ENCODE results near the gene CPNE7.
"Not testable (repeated sequence)": the region's sequence is repeated elsewhere in the genome, so short reads cannot be mapped to it uniquely, and the experiment has no call there.

CPNE7 gene

GRCh38 chr16:89629827-89630610, 54.5 kb downstream of the CPNE7 start:
- H3K4me1 ChIP-seq (ENCODE audit: control insufficient read depth, insufficient read depth, low read length, unreplicated experiment) = peaks cover 17% of the 10 kb centered on the region

GRCh38 chr16:89633064-89633631, 57.6 kb downstream of the CPNE7 start:
- Histone ChIP-seq H3K27me3 (ENCODE audit: insufficient read depth, low read length) (no peaks in the 10 kb centered on the region), H3K36me3 (ENCODE audit: insufficient read depth, low read length) (no peaks in the 10 kb centered on the region), H2AFZ (ENCODE audit: low read length, unreplicated experiment) (no peak overlapping the region), H3K4me1 (ENCODE audit: control insufficient read depth, insufficient read depth, low read length, unreplicated experiment) (peaks cover 17% of the 10 kb centered on the region), H3K79me2 (ENCODE audit: control insufficient read depth, insufficient read depth, low read length, unreplicated experiment) (no peaks in the 10 kb centered on the region), H3K27ac (ENCODE audit: low read depth, low read length) (peak overlapping the region; percentile 58; the same call in 1 of the 2 replicates), H3K4me3 (ENCODE audit: low read depth, low read length) (peak overlapping the region; percentile 14; the same call in 1 of the 2 replicates)

More at GRCh38 chr16:89629827-89630610, 54.5 kb downstream of the CPNE7 start:
- Histone ChIP-seq H3K36me3 (ENCODE audit: insufficient read depth, low read length) (no peaks in the 10 kb centered on the region), H3K27ac (ENCODE audit: low read depth, low read length) (no peak overlapping the region), H3K79me2 (ENCODE audit: control insufficient read depth, insufficient read depth, low read length, unreplicated experiment) (no peaks in the 10 kb centered on the region), H3K27me3 (ENCODE audit: insufficient read depth, low read length) (no peaks in the 10 kb centered on the region), H2AFZ (ENCODE audit: low read length, unreplicated experiment) (no peak overlapping the region), H3K4me3 (ENCODE audit: low read depth, low read length) (no peak overlapping the region)

- H3K27ac ChIP-seq (ENCODE audit: low read depth, low read length); H3K36me3 ChIP-seq (ENCODE audit: insufficient read depth, low read length); H3K4me3 ChIP-seq (ENCODE audit: low read depth, low read length); H3K27me3 ChIP-seq (ENCODE audit: insufficient read depth, low read length); H2AFZ ChIP-seq (ENCODE audit: low read length, unreplicated experiment); H3K79me2 ChIP-seq (ENCODE audit: control insufficient read depth, insufficient read depth, low read length, unreplicated experiment): not testable (repeated sequence)
- H3K4me1 ChIP-seq (ENCODE audit: control insufficient read depth, insufficient read depth, low read length, unreplicated experiment) = peaks cover 17% of the 10 kb centered on the region
Observed at GRCh38 chr16:89634463-89635385, 59.2 kb downstream of the CPNE7 start.

- H3K79me2 ChIP-seq (ENCODE audit: control insufficient read depth, insufficient read depth, low read length, unreplicated experiment) = no peaks in the 10 kb centered on the region
- no peak overlapping the region for H3K4me3 ChIP-seq (ENCODE audit: low read depth, low read length)
- no peaks in the 10 kb centered on the region for H3K27me3 ChIP-seq (ENCODE audit: insufficient read depth, low read length)
- H3K27ac ChIP-seq (ENCODE audit: low read depth, low read length) = no peak overlapping the region
- H3K4me1 ChIP-seq (ENCODE audit: control insufficient read depth, insufficient read depth, low read length, unreplicated experiment) = peaks cover 20% of the 10 kb centered on the region
- no peak overlapping the region for H2AFZ ChIP-seq (ENCODE audit: low read length, unreplicated experiment)
- H3K36me3 ChIP-seq (ENCODE audit: insufficient read depth, low read length) = no peaks in the 10 kb centered on the region
Observed at GRCh38 chr16:89636663-89637062, 61.1 kb downstream of the CPNE7 start.

GRCh38 chr16:89637379-89637778, 61.8 kb downstream of the CPNE7 start:
- Histone ChIP-seq H3K4me1 (ENCODE audit: control insufficient read depth, insufficient read depth, low read length, unreplicated experiment) (peaks cover 18% of the 10 kb centered on the region), H3K36me3 (ENCODE audit: insufficient read depth, low read length) (no peaks in the 10 kb centered on the region), H3K27me3 (ENCODE audit: insufficient read depth, low read length) (no peaks in the 10 kb centered on the region), H3K27ac (ENCODE audit: low read depth, low read length) (no peak overlapping the region), H3K79me2 (ENCODE audit: control insufficient read depth, insufficient read depth, low read length, unreplicated experiment) (no peaks in the 10 kb centered on the region), H3K4me3 (ENCODE audit: low read depth, low read length) (no peak overlapping the region), H2AFZ (ENCODE audit: low read length, unreplicated experiment) (no peak overlapping the region)

GRCh38 chr16:89638455-89638854, 62.9 kb downstream of the CPNE7 start:
- Histone ChIP-seq H3K79me2 (ENCODE audit: control insufficient read depth, insufficient read depth, low read length, unreplicated experiment) (no peaks in the 10 kb centered on the region), H3K27ac (ENCODE audit: low read depth, low read length) (no peak overlapping the region), H3K4me1 (ENCODE audit: control insufficient read depth, insufficient read depth, low read length, unreplicated experiment) (peaks cover 8% of the 10 kb centered on the region), H3K27me3 (ENCODE audit: insufficient read depth, low read length) (no peaks in the 10 kb centered on the region), H3K4me3 (ENCODE audit: low read depth, low read length) (no peak overlapping the region), H3K36me3 (ENCODE audit: insufficient read depth, low read length) (no peaks in the 10 kb centered on the region), H2AFZ (ENCODE audit: low read length, unreplicated experiment) (no peak overlapping the region)

- no peaks in the 10 kb centered on the region for H3K27me3 ChIP-seq (ENCODE audit: insufficient read depth, low read length)
- H2AFZ ChIP-seq (ENCODE audit: low read length, unreplicated experiment) = no peak overlapping the region
- H3K36me3 ChIP-seq (ENCODE audit: insufficient read depth, low read length) = no peaks in the 10 kb centered on the region
- H3K4me3 ChIP-seq (ENCODE audit: low read depth, low read length) = no peak overlapping the region
- no peak overlapping the region for H3K27ac ChIP-seq (ENCODE audit: low read depth, low read length)
- H3K4me1 ChIP-seq (ENCODE audit: control insufficient read depth, insufficient read depth, low read length, unreplicated experiment) = peaks cover 4% of the 10 kb centered on the region
- no peaks in the 10 kb centered on the region for H3K79me2 ChIP-seq (ENCODE audit: control insufficient read depth, insufficient read depth, low read length, unreplicated experiment)
Observed at GRCh38 chr16:89639385-89639784, 63.8 kb downstream of the CPNE7 start.

- Histone ChIP-seq H3K79me2 (ENCODE audit: control insufficient read depth, insufficient read depth, low read length, unreplicated experiment) (no peaks in the 10 kb centered on the region), H3K4me3 (ENCODE audit: low read depth, low read length) (no peak overlapping the region), H3K4me1 (ENCODE audit: control insufficient read depth, insufficient read depth, low read length, unreplicated experiment) (peaks cover 4% of the 10 kb centered on the region), H3K36me3 (ENCODE audit: insufficient read depth, low read length) (no peaks in the 10 kb centered on the region), H3K27me3 (ENCODE audit: insufficient read depth, low read length) (no peaks in the 10 kb centered on the region), H3K27ac (ENCODE audit: low read depth, low read length) (no peak overlapping the region), H2AFZ (ENCODE audit: low read length, unreplicated experiment) (no peak overlapping the region)
Observed at GRCh38 chr16:89641458-89642119, 66.0 kb downstream of the CPNE7 start.

- peaks cover 4% of the 10 kb centered on the region for H3K4me1 ChIP-seq (ENCODE audit: control insufficient read depth, insufficient read depth, low read length, unreplicated experiment)
- H3K27me3 ChIP-seq (ENCODE audit: insufficient read depth, low read length) = no peaks in the 10 kb centered on the region
- no peaks in the 10 kb centered on the region for H3K79me2 ChIP-seq (ENCODE audit: control insufficient read depth, insufficient read depth, low read length, unreplicated experiment)
- no peak overlapping the region for H3K4me3 ChIP-seq (ENCODE audit: low read depth, low read length)
- H2AFZ ChIP-seq (ENCODE audit: low read length, unreplicated experiment) = no peak overlapping the region
- peaks cover 6% of the 10 kb centered on the region; the same call in 1 of the 2 replicates for H3K36me3 ChIP-seq (ENCODE audit: insufficient read depth, low read length)
- no peak overlapping the region for H3K27ac ChIP-seq (ENCODE audit: low read depth, low read length)
Observed at GRCh38 chr16:89642574-89642973, 67.0 kb downstream of the CPNE7 start.

- no peaks in the 10 kb centered on the region for H3K27me3 ChIP-seq (ENCODE audit: insufficient read depth, low read length)
- H3K4me1 ChIP-seq (ENCODE audit: control insufficient read depth, insufficient read depth, low read length, unreplicated experiment) = peaks cover 4% of the 10 kb centered on the region
- H3K4me3 ChIP-seq (ENCODE audit: low read depth, low read length) = no peak overlapping the region
- no peak overlapping the region for H3K27ac ChIP-seq (ENCODE audit: low read depth, low read length)
- no peak overlapping the region for H2AFZ ChIP-seq (ENCODE audit: low read length, unreplicated experiment)
- H3K36me3 ChIP-seq (ENCODE audit: insufficient read depth, low read length) = peaks cover 6% of the 10 kb centered on the region; the same call in 1 of the 2 replicates
- no peaks in the 10 kb centered on the region for H3K79me2 ChIP-seq (ENCODE audit: control insufficient read depth, insufficient read depth, low read length, unreplicated experiment)
Observed at GRCh38 chr16:89643769-89644300, 68.3 kb downstream of the CPNE7 start.

Data from ACC112 (cell line).